Smooth muscle cell (in vitro differentiated cells): ENCODE data around the gene TPX2. TPM values are rescaled to one million over a fixed set of nuclear protein-coding genes. Genes with fewer than 3 reads are reported as not detected.
"Not testable (repeated sequence)": the region's sequence is repeated elsewhere in the genome, so short reads cannot be mapped to it uniquely, and the experiment has no call there.

ENCODE experiments used
- DNase-seq: peaks from one replicate; lab custom pipeline; 2025; ENCODE audit not compliant: unreplicated experiment; lab: John Stamatoyannopoulos, UW
- H2AFZ ChIP-seq: fragments of 200-600 bp; sonication (generic); 2 replicates; pipeline ENCODE4 v1.6.0; 2016; ENCODE audit warnings: antibody characterized with exemption, low read depth, mild to moderate bottlenecking
- H3F3A ChIP-seq: fragments of 200-600 bp; sonication (generic); 2 replicates; pipeline ENCODE4 v1.6.0; 2017; ENCODE audit warnings: antibody characterized with exemption, low read depth
- H3K27ac ChIP-seq: fragments of 200-600 bp; sonication (generic); 2 replicates; pipeline ENCODE4 v1.5.1; 2016; ENCODE audit warnings: low read depth, mild to moderate bottlenecking
- H3K27me3 ChIP-seq: fragments of 200-600 bp; sonication (generic); 2 replicates; pipeline ENCODE4 v1.6.1; 2016; ENCODE audit warnings: low read depth, mild to moderate bottlenecking
- H3K36me3 ChIP-seq: fragments of 200-600 bp; sonication (generic); 2 replicates; pipeline ENCODE4 v1.5.1; 2016; ENCODE audit warnings: low read depth
- H3K4me1 ChIP-seq: fragments of 200-600 bp; sonication (generic); 2 replicates; pipeline ENCODE4 v1.5.1; 2016; ENCODE audit warnings: low read depth
- H3K4me2 ChIP-seq: fragments of 200-600 bp; sonication (generic); 2 replicates; pipeline ENCODE4 v1.6.0; 2016; ENCODE audit warnings: mild to moderate bottlenecking
- H3K4me3 ChIP-seq: fragments of 200-600 bp; sonication (generic); 2 replicates; pipeline ENCODE4 v1.5.1; 2016; ENCODE audit warnings: mild to moderate bottlenecking
- H3K79me2 ChIP-seq: fragments of 200-600 bp; sonication (generic); 2 replicates; pipeline ENCODE4 v1.6.0; 2016; ENCODE audit warnings: low read depth, mild to moderate bottlenecking
- H3K9ac ChIP-seq: fragments of 200-600 bp; sonication (generic); 2 replicates; pipeline ENCODE4 v1.6.0; 2016; ENCODE audit warnings: low read depth
- H3K9me3 ChIP-seq: fragments of 200-600 bp; sonication (generic); replicated peaks from 2 replicates; pipeline ENCODE4 v1.5.1; 2016; ENCODE audit warnings: low read depth
- H4K20me1 ChIP-seq: fragments of 200-600 bp; sonication (generic); 2 replicates; pipeline ENCODE4 v1.6.0; 2016; ENCODE audit warnings: low read depth
- WGBS: methylation state at CpG from one replicate; pipeline ENCODE4 v1.1.7; 2016; ENCODE audit warnings: low lambda C conversion rate; 5-methylcytosine and 5-hydroxymethylcytosine counted together
- polyA plus RNA-seq: library from polyadenylated mRNA; unstranded; fragments of >200 nt; fragmentation: Nextera tagmentation; extraction: Ambion mirVana; gene quantifications from 2 replicates; pipeline ENCODE4 v1.2.1, GENCODE V29; 2016
- total RNA-seq: library from RNA; depleted of rRNA; stranded (reverse); fragments of >200 nt; gene quantifications from 2 replicates; pipeline ENCODE4 v1.2.3, GENCODE V29; 2014
- TF ChIP-seq, protein P1 (sequence below): fragments of 200-600 bp; sonication (generic); IDR thresholded peaks from 2 replicates; pipeline ENCODE4 v1.5.1; 2017; ENCODE audit warnings: borderline replicate concordance, mild to moderate bottlenecking, antibody characterized with exemption; ENCODE audit not compliant: insufficient read depth, poor library complexity, severe bottlenecking

TPX2 gene
- total and polyA plus RNA-seq, 2 experiments from 2014 or later = 21.7 to 24.5 TPM

- 80% methylated on average over 1 of the region's 1 CpG for WGBS
- peaks cover 90% of the 10 kb centered on the region for H3K79me2 ChIP-seq
- H3K36me3 ChIP-seq = no peaks in the 10 kb centered on the region
- no peak overlapping the region for H3K9ac ChIP-seq
- H3K9me3 ChIP-seq = no peaks in the 10 kb centered on the region
- H3K4me3 ChIP-seq = no peak overlapping the region
- H3K4me2 ChIP-seq = no peak overlapping the region
- H3K27ac ChIP-seq = no peak overlapping the region
- H3F3A ChIP-seq = no peaks in the 10 kb centered on the region
- no peaks in the 10 kb centered on the region for H4K20me1 ChIP-seq
- no peak overlapping the region for H2AFZ ChIP-seq
- DNase-seq = no peak
- H3K27me3 ChIP-seq = no peaks in the 10 kb centered on the region
- H3K4me1 ChIP-seq = no peaks in the 10 kb centered on the region
- TF ChIP-seq, protein P1, sequence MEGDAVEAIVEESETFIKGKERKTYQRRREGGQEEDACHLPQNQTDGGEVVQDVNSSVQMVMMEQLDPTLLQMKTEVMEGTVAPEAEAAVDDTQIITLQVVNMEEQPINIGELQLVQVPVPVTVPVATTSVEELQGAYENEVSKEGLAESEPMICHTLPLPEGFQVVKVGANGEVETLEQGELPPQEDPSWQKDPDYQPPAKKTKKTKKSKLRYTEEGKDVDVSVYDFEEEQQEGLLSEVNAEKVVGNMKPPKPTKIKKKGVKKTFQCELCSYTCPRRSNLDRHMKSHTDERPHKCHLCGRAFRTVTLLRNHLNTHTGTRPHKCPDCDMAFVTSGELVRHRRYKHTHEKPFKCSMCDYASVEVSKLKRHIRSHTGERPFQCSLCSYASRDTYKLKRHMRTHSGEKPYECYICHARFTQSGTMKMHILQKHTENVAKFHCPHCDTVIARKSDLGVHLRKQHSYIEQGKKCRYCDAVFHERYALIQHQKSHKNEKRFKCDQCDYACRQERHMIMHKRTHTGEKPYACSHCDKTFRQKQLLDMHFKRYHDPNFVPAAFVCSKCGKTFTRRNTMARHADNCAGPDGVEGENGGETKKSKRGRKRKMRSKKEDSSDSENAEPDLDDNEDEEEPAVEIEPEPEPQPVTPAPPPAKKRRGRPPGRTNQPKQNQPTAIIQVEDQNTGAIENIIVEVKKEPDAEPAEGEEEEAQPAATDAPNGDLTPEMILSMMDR = no peak
Observed at GRCh38 chr20:31746068-31746878, 7.2 kb downstream of the TPX2 start.

DNA sequence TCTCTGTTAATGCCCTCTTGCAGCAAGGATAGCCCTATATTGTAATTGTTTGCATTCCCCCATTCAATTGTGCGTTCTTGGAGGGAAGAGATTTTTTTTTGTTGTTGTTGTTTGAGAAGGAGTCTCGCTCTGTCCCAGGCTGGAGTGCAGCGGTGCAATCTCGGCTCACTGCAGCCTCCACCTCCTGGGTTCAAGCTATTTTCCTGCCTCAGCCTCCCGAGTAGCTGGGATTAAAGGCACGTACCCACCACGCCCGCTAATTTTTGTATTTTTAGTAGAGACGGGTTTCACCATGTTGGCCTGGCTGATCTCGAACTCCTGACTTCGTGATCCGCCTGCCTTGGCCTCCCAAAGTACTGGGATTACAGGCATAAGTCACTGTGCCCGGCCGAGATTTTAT, 7.9 kb downstream of the TPX2 start:
- not testable (repeated sequence) for H3K4me2 ChIP-seq, H3K9ac ChIP-seq, DNase-seq, H3K27me3 ChIP-seq, H3K27ac ChIP-seq, H4K20me1 ChIP-seq, H3K9me3 ChIP-seq, H3F3A ChIP-seq, H2AFZ ChIP-seq, H3K4me3 ChIP-seq, H3K36me3 ChIP-seq, H3K4me1 ChIP-seq
- H3K79me2 ChIP-seq = peaks cover 90% of the 10 kb centered on the region
- 94% methylated on average over 14 of the region's 14 CpGs for WGBS

DNA sequence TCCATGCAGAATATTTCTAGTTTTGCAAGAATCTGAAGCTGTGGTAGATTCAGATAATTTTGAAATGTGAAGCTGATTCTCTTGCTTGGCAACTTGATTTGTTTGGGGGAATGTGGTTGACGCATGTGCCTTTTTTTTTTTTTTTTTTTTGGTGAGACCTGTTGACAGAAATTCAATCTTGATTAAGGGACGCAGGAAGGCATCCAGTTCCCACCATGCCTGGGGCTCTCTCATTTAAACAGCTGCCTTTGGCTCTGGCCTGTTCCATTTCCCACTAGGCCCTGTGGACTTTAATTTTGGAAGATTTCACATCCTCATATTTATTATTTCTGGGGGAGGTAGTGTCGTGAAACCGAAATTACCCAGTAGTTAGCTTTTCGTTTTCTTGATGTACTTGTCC, 8.6 kb downstream of the TPX2 start:
- TF ChIP-seq, protein P1 = no peak
- Histone ChIP-seq H3K27ac (no peak overlapping the region), H3K36me3 (no peaks in the 10 kb centered on the region), H2AFZ (no peak overlapping the region), H3K4me2 (no peak overlapping the region), H4K20me1 (no peaks in the 10 kb centered on the region), H3K79me2 (peaks cover 90% of the 10 kb centered on the region), H3F3A (no peaks in the 10 kb centered on the region), H3K9me3 (no peaks in the 10 kb centered on the region), H3K27me3 (no peaks in the 10 kb centered on the region), H3K4me3 (no peak overlapping the region), H3K9ac (no peak overlapping the region), H3K4me1 (no peaks in the 10 kb centered on the region)
- no peak for DNase-seq
- WGBS = 88% methylated on average over 5 of the region's 5 CpGs

- no peak overlapping the region for H3K4me2 ChIP-seq
- H3K4me3 ChIP-seq = no peak overlapping the region
- H3K27me3 ChIP-seq = no peaks in the 10 kb centered on the region
- WGBS = 97% methylated on average over 8 of the region's 8 CpGs
- no peak overlapping the region for H3K9ac ChIP-seq
- no peaks in the 10 kb centered on the region for H3K4me1 ChIP-seq
- no peak overlapping the region for H2AFZ ChIP-seq
- no peak overlapping the region for H3K27ac ChIP-seq
- H3K36me3 ChIP-seq = no peaks in the 10 kb centered on the region
- no peaks in the 10 kb centered on the region for H3F3A ChIP-seq
- TF ChIP-seq, protein P1 = no peak
- DNase-seq = no peak
- no peaks in the 10 kb centered on the region for H4K20me1 ChIP-seq
- H3K9me3 ChIP-seq = no peaks in the 10 kb centered on the region
- H3K79me2 ChIP-seq = peaks cover 93% of the 10 kb centered on the region
Observed at GRCh38 chr20:31749223-31749622, 10.1 kb downstream of the TPX2 start.
